B cell (primary cell): ENCODE measurements around the gene BCL2L1.

Experiments used
- EZH2 ChIP-seq: IDR thresholded peaks from 2 replicates; pipeline ENCODE4 v1.6.1; 2012; ENCODE audit warnings: borderline replicate concordance, low read depth, mild to moderate bottlenecking, moderate library complexity, low read length; ENCODE audit not compliant: insufficient read depth, poor library complexity, severe bottlenecking
- TF ChIP-seq, protein P1 (sequence below): fragments of 200-600 bp; IDR thresholded peaks from one replicate; pipeline ENCODE4 v1.8.0; 2022; ENCODE audit warnings: antibody characterized with exemption, mild to moderate bottlenecking

GRCh38 chr20:31722257-31723068, at the start of gene BCL2L1:
- TF ChIP-seq, protein P1, sequence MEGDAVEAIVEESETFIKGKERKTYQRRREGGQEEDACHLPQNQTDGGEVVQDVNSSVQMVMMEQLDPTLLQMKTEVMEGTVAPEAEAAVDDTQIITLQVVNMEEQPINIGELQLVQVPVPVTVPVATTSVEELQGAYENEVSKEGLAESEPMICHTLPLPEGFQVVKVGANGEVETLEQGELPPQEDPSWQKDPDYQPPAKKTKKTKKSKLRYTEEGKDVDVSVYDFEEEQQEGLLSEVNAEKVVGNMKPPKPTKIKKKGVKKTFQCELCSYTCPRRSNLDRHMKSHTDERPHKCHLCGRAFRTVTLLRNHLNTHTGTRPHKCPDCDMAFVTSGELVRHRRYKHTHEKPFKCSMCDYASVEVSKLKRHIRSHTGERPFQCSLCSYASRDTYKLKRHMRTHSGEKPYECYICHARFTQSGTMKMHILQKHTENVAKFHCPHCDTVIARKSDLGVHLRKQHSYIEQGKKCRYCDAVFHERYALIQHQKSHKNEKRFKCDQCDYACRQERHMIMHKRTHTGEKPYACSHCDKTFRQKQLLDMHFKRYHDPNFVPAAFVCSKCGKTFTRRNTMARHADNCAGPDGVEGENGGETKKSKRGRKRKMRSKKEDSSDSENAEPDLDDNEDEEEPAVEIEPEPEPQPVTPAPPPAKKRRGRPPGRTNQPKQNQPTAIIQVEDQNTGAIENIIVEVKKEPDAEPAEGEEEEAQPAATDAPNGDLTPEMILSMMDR, result peak; percentile 60
- no peak for TF ChIP-seq EZH2
